ENCODE data around the gene HORMAD2. TPM values are rescaled to one million over a fixed set of nuclear protein-coding genes. Genes with fewer than 3 reads are reported as not detected.

The HORMAD2 gene
- total and polyA plus RNA-seq, 9 of the 15 experiments (the other 6 are each of a cell fraction or from before 2014, with no cell fraction given), result not detected

DNA sequence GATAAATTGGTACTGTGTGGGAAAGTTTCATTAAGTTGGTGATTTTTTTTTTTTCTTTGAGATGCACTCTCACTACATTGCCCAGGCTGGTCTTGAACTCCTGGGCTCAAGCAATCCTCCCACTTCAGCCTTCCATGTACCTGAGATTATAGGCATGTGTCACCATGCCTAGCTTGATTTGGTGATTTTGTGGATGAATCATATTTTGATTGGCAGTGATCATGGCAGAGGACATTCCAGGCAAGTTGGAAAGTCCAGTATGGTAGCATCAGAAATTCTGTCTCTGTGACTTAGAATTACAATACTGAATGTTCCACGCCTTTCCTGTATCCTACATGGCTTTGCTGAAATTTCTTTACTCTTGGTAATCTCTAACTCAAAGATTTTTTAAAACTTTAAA, 49.4 kb downstream of the HORMAD2 start:
- no peak overlapping the region for H3K4me2 ChIP-seq (ENCODE audit: insufficient read depth, low read length)
- no peaks in the 10 kb centered on the region for H4K20me1 ChIP-seq (replicated peaks; ENCODE audit: control insufficient read depth, insufficient read depth, low read length)
- no peaks in the 10 kb centered on the region for H3K9me3 ChIP-seq (replicated peaks; ENCODE audit: control insufficient read depth, insufficient read depth, low read depth, low read length)
- CTCF ChIA-PET (ENCODE audit: low intra/inter-chr PET ratio), result no interaction called here
- TF ChIP-seq KLF1 (tag; IDR thresholded peaks at IDR 0.05) (no peak), ZFP36 (IDR thresholded peaks at IDR 0.05; ENCODE audit: low read depth, low read length, partially characterized antibody) (no peak)
- H3K9me1 ChIP-seq (ENCODE audit: control insufficient read depth, insufficient read depth, low read length), result no peaks in the 10 kb centered on the region
- intact Hi-C loops (cut with micrococcal nuclease), result no loop called here
- ATAC-seq, result no peak
- no peak overlapping the region for H2AFZ ChIP-seq (ENCODE audit: low read depth, low read length)
- POLR2A ChIA-PET, result no interaction called here
- H3K36me3 ChIP-seq (ENCODE audit: control insufficient read depth, insufficient read depth, low read length), result no peaks in the 10 kb centered on the region
- no peak for DNase-seq (ENCODE audit: extremely low read depth in 1 of 4, low spot score in 3 of 4)
- WGBS (ENCODE audit: insufficient coverage, low coverage, missing lambda C conversion rate), result 31% methylated on average over 1 of the region's 1 CpG
- no peaks in the 10 kb centered on the region for H3K27me3 ChIP-seq (ENCODE audit: control insufficient read depth in 2 of 2, insufficient read depth in 2 of 2, low read length in 2 of 2)
- no peaks in the 10 kb centered on the region for H3K79me2 ChIP-seq (ENCODE audit: control insufficient read depth, insufficient read depth, low read length)
- no peak overlapping the region for H3K9ac ChIP-seq (ENCODE audit: insufficient read depth in 1 of 2, low read depth in 2 of 2, low read length in 2 of 2)
- H3K27ac ChIP-seq (ENCODE audit: extremely low read depth, low read depth, low read length), result no peak overlapping the region
- no TSS peak for BruUV-seq (replicated peaks)
- FAIRE-seq, result no peak
- in situ Hi-C loops (cut with MboI), result no loop called here
- H3K4me3 ChIP-seq, result no peak overlapping the region
- no peaks in the 10 kb centered on the region; a peak in 1 of 5 replicates for H3K4me1 ChIP-seq (replicated peaks in 1 of 2; ENCODE audit: control insufficient read depth in 2 of 2, insufficient read depth in 2 of 2, low read length in 2 of 2)

DNA sequence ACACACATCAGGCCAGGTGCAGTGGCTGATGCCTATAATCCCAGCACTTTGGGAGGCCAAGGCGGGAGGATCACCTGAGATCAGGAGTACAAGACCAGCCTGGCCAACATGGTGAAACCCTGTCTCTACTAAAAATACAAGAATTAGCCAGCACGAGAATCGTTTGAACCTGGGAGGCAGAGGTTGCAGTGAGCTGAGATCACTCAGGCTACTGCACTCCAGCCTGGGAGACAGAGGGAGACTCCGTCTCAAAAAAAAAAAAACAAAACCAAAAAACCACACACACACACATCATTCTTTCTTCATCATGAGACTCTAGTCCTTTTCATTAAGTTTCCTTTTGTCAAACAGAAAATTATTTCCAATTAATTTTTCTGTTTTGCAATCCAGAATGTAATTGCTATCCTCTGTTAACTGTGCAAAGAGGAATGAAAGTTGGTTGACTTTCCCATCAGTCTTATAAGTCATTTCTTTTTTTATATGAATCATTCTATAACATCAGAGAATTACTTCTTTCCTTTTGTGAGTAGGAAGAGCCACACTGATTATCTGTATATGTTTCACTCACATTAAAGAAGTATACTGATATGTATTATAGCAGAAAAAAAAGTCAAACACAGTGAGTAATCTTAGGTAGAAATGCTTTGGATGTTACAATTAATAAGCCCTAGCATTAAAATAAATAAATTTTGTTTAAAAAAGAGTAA, 52.2 kb downstream of the HORMAD2 start:
- H3K79me2 ChIP-seq (ENCODE audit: control insufficient read depth, insufficient read depth, low read length), result no peaks in the 10 kb centered on the region
- no peaks in the 10 kb centered on the region; a peak in 1 of 5 replicates for H3K4me1 ChIP-seq (replicated peaks in 1 of 2; ENCODE audit: control insufficient read depth in 2 of 2, insufficient read depth in 2 of 2, low read length in 2 of 2)
- 11% methylated on average over 4 of the region's 4 CpGs for WGBS (ENCODE audit: insufficient coverage, low coverage, missing lambda C conversion rate)
- DNase-seq (ENCODE audit: extremely low read depth in 1 of 4, low spot score in 3 of 4), result no peak
- intact Hi-C loops (cut with micrococcal nuclease), result no loop called here
- H3K4me3 ChIP-seq, result no peak overlapping the region
- no peak for FAIRE-seq
- no peak overlapping the region for H3K27ac ChIP-seq (ENCODE audit: extremely low read depth, low read depth, low read length)
- no peaks in the 10 kb centered on the region for H3K36me3 ChIP-seq (ENCODE audit: control insufficient read depth, insufficient read depth, low read length)
- in situ Hi-C loops (cut with MboI), result no loop called here
- no peak overlapping the region for H3K9ac ChIP-seq (ENCODE audit: insufficient read depth in 1 of 2, low read depth in 2 of 2, low read length in 2 of 2)
- H3K9me3 ChIP-seq (replicated peaks; ENCODE audit: control insufficient read depth, insufficient read depth, low read depth, low read length), result no peaks in the 10 kb centered on the region
- H3K4me2 ChIP-seq (ENCODE audit: insufficient read depth, low read length), result no peak overlapping the region
- no peak overlapping the region for H2AFZ ChIP-seq (ENCODE audit: low read depth, low read length)
- no peaks in the 10 kb centered on the region for H3K9me1 ChIP-seq (ENCODE audit: control insufficient read depth, insufficient read depth, low read length)
- no TSS peak for BruUV-seq (replicated peaks)
- ChIA-PET CTCF (ENCODE audit: low intra/inter-chr PET ratio) (no interaction called here), POLR2A (no interaction called here)
- no peaks in the 10 kb centered on the region for H3K27me3 ChIP-seq (ENCODE audit: control insufficient read depth in 2 of 2, insufficient read depth in 2 of 2, low read length in 2 of 2)
- ATAC-seq, result no peak
- H4K20me1 ChIP-seq (replicated peaks; ENCODE audit: control insufficient read depth, insufficient read depth, low read length), result no peaks in the 10 kb centered on the region
- TF ChIP-seq ZNF253 (CRISPR knock-in tag; conservative IDR thresholded peaks at IDR 0.05) (no peak), ZKSCAN1 (IDR thresholded peaks at IDR 0.05; ENCODE audit: low read depth, low read length) (no peak), ZFX (CRISPR knock-in tag; IDR thresholded peaks at IDR 0.05) (no peak), SIRT6 (IDR thresholded peaks at IDR 0.05; ENCODE audit: low read depth, low read length) (no peak)
- TF ChIP-seq, protein P1, sequence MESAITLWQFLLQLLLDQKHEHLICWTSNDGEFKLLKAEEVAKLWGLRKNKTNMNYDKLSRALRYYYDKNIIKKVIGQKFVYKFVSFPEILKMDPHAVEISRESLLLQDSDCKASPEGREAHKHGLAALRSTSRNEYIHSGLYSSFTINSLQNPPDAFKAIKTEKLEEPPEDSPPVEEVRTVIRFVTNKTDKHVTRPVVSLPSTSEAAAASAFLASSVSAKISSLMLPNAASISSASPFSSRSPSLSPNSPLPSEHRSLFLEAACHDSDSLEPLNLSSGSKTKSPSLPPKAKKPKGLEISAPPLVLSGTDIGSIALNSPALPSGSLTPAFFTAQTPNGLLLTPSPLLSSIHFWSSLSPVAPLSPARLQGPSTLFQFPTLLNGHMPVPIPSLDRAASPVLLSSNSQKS (CRISPR knock-in tag; IDR thresholded peaks at IDR 0.05), result no peak
- TF ChIP-seq, protein P2, sequence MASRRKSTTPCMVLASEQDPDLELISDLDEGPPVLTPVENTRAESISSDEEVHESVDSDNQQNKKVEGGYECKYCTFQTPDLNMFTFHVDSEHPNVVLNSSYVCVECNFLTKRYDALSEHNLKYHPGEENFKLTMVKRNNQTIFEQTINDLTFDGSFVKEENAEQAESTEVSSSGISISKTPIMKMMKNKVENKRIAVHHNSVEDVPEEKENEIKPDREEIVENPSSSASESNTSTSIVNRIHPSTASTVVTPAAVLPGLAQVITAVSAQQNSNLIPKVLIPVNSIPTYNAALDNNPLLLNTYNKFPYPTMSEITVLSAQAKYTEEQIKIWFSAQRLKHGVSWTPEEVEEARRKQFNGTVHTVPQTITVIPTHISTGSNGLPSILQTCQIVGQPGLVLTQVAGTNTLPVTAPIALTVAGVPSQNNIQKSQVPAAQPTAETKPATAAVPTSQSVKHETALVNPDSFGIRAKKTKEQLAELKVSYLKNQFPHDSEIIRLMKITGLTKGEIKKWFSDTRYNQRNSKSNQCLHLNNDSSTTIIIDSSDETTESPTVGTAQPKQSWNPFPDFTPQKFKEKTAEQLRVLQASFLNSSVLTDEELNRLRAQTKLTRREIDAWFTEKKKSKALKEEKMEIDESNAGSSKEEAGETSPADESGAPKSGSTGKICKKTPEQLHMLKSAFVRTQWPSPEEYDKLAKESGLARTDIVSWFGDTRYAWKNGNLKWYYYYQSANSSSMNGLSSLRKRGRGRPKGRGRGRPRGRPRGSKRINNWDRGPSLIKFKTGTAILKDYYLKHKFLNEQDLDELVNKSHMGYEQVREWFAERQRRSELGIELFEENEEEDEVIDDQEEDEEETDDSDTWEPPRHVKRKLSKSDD (conservative IDR thresholded peaks at IDR 0.05; ENCODE audit: low read length), result no peak
- TF ChIP-seq, protein P3, sequence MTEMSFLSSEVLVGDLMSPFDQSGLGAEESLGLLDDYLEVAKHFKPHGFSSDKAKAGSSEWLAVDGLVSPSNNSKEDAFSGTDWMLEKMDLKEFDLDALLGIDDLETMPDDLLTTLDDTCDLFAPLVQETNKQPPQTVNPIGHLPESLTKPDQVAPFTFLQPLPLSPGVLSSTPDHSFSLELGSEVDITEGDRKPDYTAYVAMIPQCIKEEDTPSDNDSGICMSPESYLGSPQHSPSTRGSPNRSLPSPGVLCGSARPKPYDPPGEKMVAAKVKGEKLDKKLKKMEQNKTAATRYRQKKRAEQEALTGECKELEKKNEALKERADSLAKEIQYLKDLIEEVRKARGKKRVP (CRISPR knock-in tag; IDR thresholded peaks at IDR 0.05), result no peak
- TF ChIP-seq, protein P4, sequence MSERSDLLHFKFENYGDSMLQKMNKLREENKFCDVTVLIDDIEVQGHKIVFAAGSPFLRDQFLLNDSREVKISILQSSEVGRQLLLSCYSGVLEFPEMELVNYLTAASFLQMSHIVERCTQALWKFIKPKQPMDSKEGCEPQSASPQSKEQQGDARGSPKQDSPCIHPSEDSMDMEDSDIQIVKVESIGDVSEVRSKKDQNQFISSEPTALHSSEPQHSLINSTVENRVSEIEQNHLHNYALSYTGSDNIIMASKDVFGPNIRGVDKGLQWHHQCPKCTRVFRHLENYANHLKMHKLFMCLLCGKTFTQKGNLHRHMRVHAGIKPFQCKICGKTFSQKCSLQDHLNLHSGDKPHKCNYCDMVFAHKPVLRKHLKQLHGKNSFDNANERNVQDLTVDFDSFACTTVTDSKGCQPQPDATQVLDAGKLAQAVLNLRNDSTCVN (CRISPR knock-in tag; IDR thresholded peaks at IDR 0.05), result no peak
